A549 (cell line): ENCODE measurements around the gene LIN7A.

ENCODE experiments used
- RARB ChIP-seq: fragments of 250-450 bp; sonication (Bioruptor Pico); IDR thresholded peaks from 2 replicates; pipeline ENCODE4 v1.8.0; 2021; ENCODE audit warnings: mild to moderate bottlenecking, moderate library complexity
- TFCP2L1 ChIP-seq: fragments of 250-450 bp; sonication (Bioruptor Pico); IDR thresholded peaks from 2 replicates; pipeline ENCODE4 v1.5.0; 2021; ENCODE audit warnings: mild to moderate bottlenecking
- ZNF302 ChIP-seq: fragments of 250-450 bp; sonication (Bioruptor Pico); IDR thresholded peaks from 2 replicates; pipeline ENCODE4 v1.9.0; 2021; ENCODE audit warnings: inconsistent platforms, mild to moderate bottlenecking, moderate library complexity
- TF ChIP-seq, protein P1 (sequence below): fragments of >200 bp; sonication (Bioruptor Twin); formaldehyde crosslinking; IDR thresholded peaks from 3 replicates; pipeline ENCODE4 v1.5.1; 2016

DNA sequence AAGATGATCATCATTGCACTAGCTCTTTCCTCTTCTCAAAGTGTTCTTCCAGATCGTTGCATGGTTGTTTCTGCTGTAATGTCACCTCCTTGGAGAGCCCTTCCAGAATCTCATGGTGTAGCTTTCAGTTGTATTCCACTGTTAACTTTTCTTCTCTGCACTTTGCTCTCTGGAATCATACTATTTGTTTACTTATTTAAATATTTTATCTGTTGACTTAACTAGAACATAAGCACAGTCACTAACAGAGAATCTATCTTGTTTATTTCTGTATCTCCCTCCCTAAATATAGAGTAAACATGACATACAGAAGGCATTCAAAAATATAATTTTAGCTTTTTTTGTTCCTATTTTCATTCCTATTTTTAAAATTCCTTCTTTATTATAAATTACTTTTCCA lies 11.8 kb downstream of the LIN7A start:
- TF ChIP-seq RARB (CRISPR knock-in tag), result no peak
- TF ChIP-seq TFCP2L1 (CRISPR knock-in tag), result no peak
- TF ChIP-seq ZNF302 (CRISPR knock-in tag), result no peak
- TF ChIP-seq, protein P1, sequence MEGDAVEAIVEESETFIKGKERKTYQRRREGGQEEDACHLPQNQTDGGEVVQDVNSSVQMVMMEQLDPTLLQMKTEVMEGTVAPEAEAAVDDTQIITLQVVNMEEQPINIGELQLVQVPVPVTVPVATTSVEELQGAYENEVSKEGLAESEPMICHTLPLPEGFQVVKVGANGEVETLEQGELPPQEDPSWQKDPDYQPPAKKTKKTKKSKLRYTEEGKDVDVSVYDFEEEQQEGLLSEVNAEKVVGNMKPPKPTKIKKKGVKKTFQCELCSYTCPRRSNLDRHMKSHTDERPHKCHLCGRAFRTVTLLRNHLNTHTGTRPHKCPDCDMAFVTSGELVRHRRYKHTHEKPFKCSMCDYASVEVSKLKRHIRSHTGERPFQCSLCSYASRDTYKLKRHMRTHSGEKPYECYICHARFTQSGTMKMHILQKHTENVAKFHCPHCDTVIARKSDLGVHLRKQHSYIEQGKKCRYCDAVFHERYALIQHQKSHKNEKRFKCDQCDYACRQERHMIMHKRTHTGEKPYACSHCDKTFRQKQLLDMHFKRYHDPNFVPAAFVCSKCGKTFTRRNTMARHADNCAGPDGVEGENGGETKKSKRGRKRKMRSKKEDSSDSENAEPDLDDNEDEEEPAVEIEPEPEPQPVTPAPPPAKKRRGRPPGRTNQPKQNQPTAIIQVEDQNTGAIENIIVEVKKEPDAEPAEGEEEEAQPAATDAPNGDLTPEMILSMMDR, result no peak
